GM10266 (cell line): ENCODE data around the gene NME3.

Source experiments
- DNase-seq: peaks from one replicate; pipeline ENCODE4 v3.0.0; 2012; ENCODE audit errors: extremely low spot score
- TF ChIP-seq, protein P1 (sequence below): IDR thresholded peaks from 2 replicates; pipeline ENCODE4 v1.5.1; 2012; ENCODE audit warnings: mild to moderate bottlenecking, low read depth; ENCODE audit not compliant: control insufficient read depth, insufficient read depth; ENCODE audit errors: missing control alignments

Gene NME3

DNA sequence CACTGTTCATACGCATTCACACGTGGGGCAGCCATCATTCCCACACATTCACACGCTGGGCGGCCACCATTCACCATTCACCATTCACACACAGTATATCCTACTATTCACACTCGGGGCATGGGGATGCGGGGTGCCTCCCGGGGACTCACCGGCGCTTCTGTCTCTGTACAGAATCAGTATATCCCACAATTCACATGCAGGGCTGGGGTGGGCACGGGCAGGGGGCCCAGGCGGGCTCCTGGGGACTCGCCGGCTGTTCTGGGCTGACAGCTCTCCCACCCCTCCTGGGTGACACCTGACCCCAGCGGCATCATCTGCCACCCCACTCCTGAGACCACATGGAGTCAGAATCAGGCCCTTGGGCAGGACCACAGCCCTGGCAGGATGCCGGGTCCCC, 9.6 kb downstream of the NME3 start:
- TF ChIP-seq, protein P1, sequence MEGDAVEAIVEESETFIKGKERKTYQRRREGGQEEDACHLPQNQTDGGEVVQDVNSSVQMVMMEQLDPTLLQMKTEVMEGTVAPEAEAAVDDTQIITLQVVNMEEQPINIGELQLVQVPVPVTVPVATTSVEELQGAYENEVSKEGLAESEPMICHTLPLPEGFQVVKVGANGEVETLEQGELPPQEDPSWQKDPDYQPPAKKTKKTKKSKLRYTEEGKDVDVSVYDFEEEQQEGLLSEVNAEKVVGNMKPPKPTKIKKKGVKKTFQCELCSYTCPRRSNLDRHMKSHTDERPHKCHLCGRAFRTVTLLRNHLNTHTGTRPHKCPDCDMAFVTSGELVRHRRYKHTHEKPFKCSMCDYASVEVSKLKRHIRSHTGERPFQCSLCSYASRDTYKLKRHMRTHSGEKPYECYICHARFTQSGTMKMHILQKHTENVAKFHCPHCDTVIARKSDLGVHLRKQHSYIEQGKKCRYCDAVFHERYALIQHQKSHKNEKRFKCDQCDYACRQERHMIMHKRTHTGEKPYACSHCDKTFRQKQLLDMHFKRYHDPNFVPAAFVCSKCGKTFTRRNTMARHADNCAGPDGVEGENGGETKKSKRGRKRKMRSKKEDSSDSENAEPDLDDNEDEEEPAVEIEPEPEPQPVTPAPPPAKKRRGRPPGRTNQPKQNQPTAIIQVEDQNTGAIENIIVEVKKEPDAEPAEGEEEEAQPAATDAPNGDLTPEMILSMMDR, result no peak
- no peak for DNase-seq

DNA sequence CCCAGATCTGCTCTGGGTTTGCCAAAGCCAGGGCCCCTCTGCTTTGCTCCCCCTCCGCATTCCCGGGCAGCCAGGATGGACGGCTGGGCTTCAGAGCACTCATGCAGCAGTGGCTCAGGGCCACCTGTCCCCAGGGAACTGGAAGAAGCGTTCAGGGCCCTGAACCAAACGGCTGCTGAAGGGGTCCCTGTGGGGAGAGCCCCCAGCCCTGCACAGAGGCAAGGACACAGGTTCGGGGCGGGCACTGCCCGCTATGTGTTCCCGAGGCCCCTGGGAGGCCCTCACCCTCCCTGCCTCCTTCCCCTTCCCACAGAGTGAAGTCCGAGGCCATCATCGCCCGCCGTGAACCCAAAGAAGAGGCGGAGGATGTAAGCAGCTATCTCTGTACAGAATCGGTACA, 10.4 kb downstream of the NME3 start:
- no peak for DNase-seq
- TF ChIP-seq, protein P1, result no peak

DNA sequence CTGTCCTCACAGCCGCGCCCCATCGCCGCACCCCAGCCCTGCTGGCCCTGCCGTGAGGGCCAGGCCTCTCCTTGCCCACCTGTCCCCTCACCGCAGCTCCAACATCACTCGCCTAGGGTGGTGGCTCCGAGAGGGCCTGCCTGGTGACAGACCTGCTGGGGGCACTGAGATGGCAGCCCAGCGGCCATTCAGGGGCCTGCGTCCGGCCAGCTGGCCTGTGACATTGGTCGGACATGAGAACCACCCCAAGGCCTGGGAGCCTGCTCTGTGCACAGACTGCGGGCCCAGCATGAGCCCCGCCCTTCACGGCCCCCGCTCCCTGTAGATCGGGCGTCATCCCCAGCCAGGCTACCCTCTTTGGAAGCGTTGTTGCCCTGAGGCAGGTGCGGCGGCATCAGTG, 11.8 kb downstream of the NME3 start:
- DNase-seq, result no peak
- TF ChIP-seq, protein P1, result no peak

DNA sequence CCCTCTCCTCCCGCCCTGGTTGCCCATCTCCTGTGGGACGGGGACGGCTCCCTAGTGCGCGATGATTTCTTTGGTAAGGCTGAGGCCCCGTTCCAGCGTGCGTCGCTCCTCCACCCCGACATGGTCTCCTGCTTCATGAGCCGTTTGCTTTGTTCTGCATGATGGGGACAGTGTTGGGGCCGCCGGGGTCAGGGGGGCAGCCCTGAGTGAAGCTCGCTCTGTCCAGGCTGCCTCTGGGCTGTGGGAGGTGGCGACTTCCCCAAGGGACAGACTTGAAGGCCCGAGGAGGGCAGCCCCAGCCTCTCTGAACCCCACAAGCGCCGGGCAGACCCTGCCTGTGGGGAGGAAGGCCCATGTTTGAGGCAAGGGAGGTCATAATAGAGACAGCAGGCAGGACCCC, 12.4 kb downstream of the NME3 start:
- DNase-seq, result no peak
- TF ChIP-seq, protein P1, result no peak

DNA sequence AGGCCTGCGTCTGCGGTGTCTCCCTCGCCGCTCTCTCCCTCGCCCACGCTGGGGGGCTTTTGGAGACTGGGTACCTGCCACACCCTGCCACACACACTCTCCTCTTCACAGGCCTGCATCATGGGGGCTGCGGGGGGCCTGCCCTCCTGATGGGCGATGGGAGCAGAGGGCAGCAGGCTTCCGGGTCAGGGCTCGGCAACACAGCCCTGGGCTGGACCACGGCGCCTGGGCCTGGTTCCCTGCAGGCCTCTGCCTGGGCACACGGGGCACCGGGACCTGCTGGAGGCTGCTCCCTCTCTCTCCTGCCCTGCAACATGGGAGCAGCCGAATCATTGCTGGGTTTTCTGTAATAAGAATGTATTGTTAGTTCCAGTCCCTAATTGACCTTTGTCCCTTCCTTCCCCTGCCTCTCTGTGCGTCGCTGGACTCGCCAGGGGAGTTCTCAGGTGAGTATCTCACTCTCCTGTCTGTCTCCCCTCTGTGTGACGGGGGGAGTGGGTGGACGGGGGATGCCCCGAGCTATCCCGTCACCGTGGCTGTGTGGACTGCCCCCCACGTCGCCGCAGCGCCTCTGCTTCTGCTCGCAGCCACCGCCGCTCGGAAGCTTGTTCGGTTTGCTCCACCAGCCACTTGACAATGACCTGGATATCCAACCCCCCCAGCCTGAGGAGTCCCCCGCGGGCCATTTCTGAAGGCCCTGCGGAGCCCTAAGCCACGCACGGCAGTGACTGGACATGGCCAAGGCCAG, 13.5 kb downstream of the NME3 start:
- TF ChIP-seq, protein P1, result no peak
- no peak for DNase-seq

GRCh38 chr16:1754204-1754603, 17.1 kb downstream of the NME3 start:
- no peak for DNase-seq
- TF ChIP-seq, protein P1, result no peak

DNA sequence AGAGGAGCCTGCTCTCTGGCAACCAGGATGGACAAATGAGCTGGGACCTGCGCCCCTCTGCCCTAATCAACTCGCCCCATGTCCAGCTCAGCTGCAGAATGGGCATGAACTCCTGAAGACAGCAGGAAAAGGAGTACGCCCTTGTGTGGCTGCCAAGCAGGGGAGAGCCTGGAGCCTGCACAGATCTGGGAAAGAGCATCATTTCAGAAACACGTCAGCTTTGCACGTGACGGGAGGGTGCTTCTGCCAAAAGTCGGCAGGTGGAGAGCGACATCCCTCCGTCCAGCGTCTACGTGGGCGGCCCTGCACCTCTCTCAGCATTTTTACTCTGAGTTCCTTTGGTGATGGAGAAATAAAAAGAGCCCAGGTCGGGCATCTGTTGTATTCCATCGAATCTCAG, 18.5 kb downstream of the NME3 start:
- TF ChIP-seq, protein P1, result no peak
- no peak for DNase-seq
